Neural cell (in vitro differentiated cells): ENCODE data around the gene CATSPERD. TPM values are rescaled to one million over a fixed set of nuclear protein-coding genes. Genes with fewer than 3 reads are reported as not detected.

Experiments
- H2AFZ ChIP-seq: fragments of 200-600, 300-800 bp; sonication (generic), shearing (Covaris generic); 2 replicates; pipeline ENCODE4 v1.6.0; 2014; ENCODE audit warnings: low read depth, mild to moderate bottlenecking, antibody characterized with exemption, low read length, moderate library complexity
- H3F3A ChIP-seq: fragments of 200-600 bp; shearing (Covaris generic); 2 replicates; pipeline ENCODE4 v1.6.1; 2016; ENCODE audit warnings: mild to moderate bottlenecking, moderate library complexity, mixed read lengths, antibody characterized with exemption, low read length; ENCODE audit not compliant: insufficient read depth, poor library complexity, severe bottlenecking
- H3K27ac ChIP-seq: fragments of 200-600, 300-800 bp; sonication (generic), shearing (Covaris generic); 2 replicates; pipeline ENCODE4 v1.5.1; 2014; ENCODE audit warnings: mild to moderate bottlenecking, low read length, moderate library complexity
- H3K27me3 ChIP-seq: fragments of 300-800, 200-600 bp; sonication (generic), shearing (Covaris generic); 2 replicates; pipeline ENCODE4 v1.6.0; 2014; ENCODE audit warnings: mild to moderate bottlenecking, low read depth, low read length, moderate library complexity; ENCODE audit not compliant: insufficient read depth
- H3K36me3 ChIP-seq: fragments of 300-800, 200-600 bp; sonication (generic), shearing (Covaris generic); 2 replicates; pipeline ENCODE4 v1.5.1; 2014; ENCODE audit warnings: mild to moderate bottlenecking, antibody characterized with exemption, low read length, moderate library complexity; ENCODE audit not compliant: insufficient read depth
- H3K4me2 ChIP-seq: fragments of 300-800, 200-600 bp; sonication (generic), shearing (Covaris generic); 2 replicates; pipeline ENCODE4 v1.6.0; 2014; ENCODE audit warnings: mild to moderate bottlenecking, low read length
- H3K4me3 ChIP-seq: fragments of 300-800, 200-600 bp; sonication (generic), shearing (Covaris generic); 2 replicates; pipeline ENCODE4 v1.5.1; 2014; ENCODE audit warnings: mild to moderate bottlenecking, low read length, moderate library complexity
- H3K79me2 ChIP-seq: fragments of 200-600 bp; shearing (Covaris generic); replicated peaks from 2 replicates; pipeline ENCODE4 v1.6.0; 2014; ENCODE audit warnings: mild to moderate bottlenecking, low read length, moderate library complexity; ENCODE audit not compliant: insufficient read depth
- H3K9ac ChIP-seq: fragments of 300-800, 200-600 bp; sonication (generic), shearing (Covaris generic); 2 replicates; pipeline ENCODE4 v1.6.1; 2016; ENCODE audit warnings: mild to moderate bottlenecking, low read length, mixed read lengths
- H3K9me2 ChIP-seq: fragments of 200-600 bp; shearing (Covaris generic); 2 replicates; pipeline ENCODE4 v1.6.1; 2016; ENCODE audit warnings: mild to moderate bottlenecking, low read length, mixed read lengths; ENCODE audit not compliant: insufficient read depth
- H3K9me3 ChIP-seq: fragments of 200-600, 300-800 bp; sonication (generic), shearing (Covaris generic); 2 replicates; pipeline ENCODE4 v1.6.1; 2016; ENCODE audit warnings: mild to moderate bottlenecking, mixed run types, low read length, moderate library complexity, mixed read lengths
- H4K20me1 ChIP-seq: fragments of 200-600 bp; shearing (Covaris generic); 2 replicates; pipeline ENCODE4 v1.6.1; 2016; ENCODE audit warnings: mild to moderate bottlenecking, mixed run types; ENCODE audit not compliant: insufficient read depth
- EP300 ChIP-seq: fragments of 450-650 bp; conservative IDR thresholded peaks from 2 replicates; pipeline ENCODE4 v1.6.1; 2014; ENCODE audit warnings: antibody characterized with exemption, mild to moderate bottlenecking, moderate library complexity; ENCODE audit not compliant: poor library complexity, severe bottlenecking
- EZH2 ChIP-seq: fragments of 200-600, 300-800 bp; shearing (Covaris generic), sonication (generic); IDR thresholded peaks from 2 replicates; pipeline ENCODE4 v1.6.1; 2014; ENCODE audit warnings: antibody characterized with exemption, low read length, borderline replicate concordance, mild to moderate bottlenecking; ENCODE audit not compliant: insufficient read depth, poor library complexity, severe bottlenecking
- MXI1 ChIP-seq: fragments of 450-650 bp; conservative IDR thresholded peaks from 2 replicates; pipeline ENCODE4 v1.6.1; 2014; ENCODE audit warnings: antibody characterized with exemption, mild to moderate bottlenecking; ENCODE audit not compliant: poor library complexity, severe bottlenecking
- POLR2AphosphoS5 ChIP-seq: IDR thresholded peaks from 2 replicates; pipeline ENCODE4 v1.6.1; 2012
- RAD21 ChIP-seq: fragments of 450-650 bp; conservative IDR thresholded peaks from 2 replicates; pipeline ENCODE4 v1.6.1; 2014; ENCODE audit warnings: antibody characterized with exemption, mild to moderate bottlenecking, moderate library complexity
- REST ChIP-seq: IDR thresholded peaks from 2 replicates; pipeline ENCODE4 v1.6.1; 2012; ENCODE audit warnings: borderline replicate concordance
- SMC3 ChIP-seq: fragments of 450-650 bp; conservative IDR thresholded peaks from 2 replicates; pipeline ENCODE4 v1.6.1; 2014; ENCODE audit warnings: antibody characterized with exemption, mild to moderate bottlenecking, moderate library complexity; ENCODE audit not compliant: poor library complexity
- TAF1 ChIP-seq: IDR thresholded peaks from 2 replicates; pipeline ENCODE4 v1.6.1; 2012; ENCODE audit warnings: low read depth
- polyA plus RNA-seq: library from polyadenylated mRNA; depleted of rRNA; stranded (reverse); fragments of >200 nt; gene quantifications from 2 replicates; pipeline ENCODE4 v1.2.3, GENCODE V29; 2014
- TF ChIP-seq, protein P1 (sequence below): fragments of 450-650 bp; IDR thresholded peaks from 2 replicates; pipeline ENCODE4 v1.5.1; 2014; ENCODE audit warnings: antibody characterized with exemption, mild to moderate bottlenecking, moderate library complexity; ENCODE audit not compliant: poor library complexity, severe bottlenecking

CATSPERD gene
- polyA plus RNA-seq, 1 donor from 2014 or later = not detected

GRCh38 chr19:5694167-5694955 lies 26.1 kb upstream of the CATSPERD start:
- Histone ChIP-seq H3K27me3 (no peaks in the 10 kb centered on the region), H3K9me2 (no peaks in the 10 kb centered on the region), H3K4me2 (no peak overlapping the region), H3K27ac (no peak overlapping the region), H3K36me3 (no peaks in the 10 kb centered on the region), H3K4me3 (no peak overlapping the region), H4K20me1 (peaks cover 11% of the 10 kb centered on the region), H3K9ac (no peak overlapping the region), H2AFZ (no peak overlapping the region), H3K9me3 (no peaks in the 10 kb centered on the region), H3F3A (no peaks in the 10 kb centered on the region), H3K79me2 (peaks cover 15% of the 10 kb centered on the region)
- TF ChIP-seq REST (no peak), EZH2 (no peak), TAF1 (no peak), SMC3 (no peak)
- TF ChIP-seq, protein P1, sequence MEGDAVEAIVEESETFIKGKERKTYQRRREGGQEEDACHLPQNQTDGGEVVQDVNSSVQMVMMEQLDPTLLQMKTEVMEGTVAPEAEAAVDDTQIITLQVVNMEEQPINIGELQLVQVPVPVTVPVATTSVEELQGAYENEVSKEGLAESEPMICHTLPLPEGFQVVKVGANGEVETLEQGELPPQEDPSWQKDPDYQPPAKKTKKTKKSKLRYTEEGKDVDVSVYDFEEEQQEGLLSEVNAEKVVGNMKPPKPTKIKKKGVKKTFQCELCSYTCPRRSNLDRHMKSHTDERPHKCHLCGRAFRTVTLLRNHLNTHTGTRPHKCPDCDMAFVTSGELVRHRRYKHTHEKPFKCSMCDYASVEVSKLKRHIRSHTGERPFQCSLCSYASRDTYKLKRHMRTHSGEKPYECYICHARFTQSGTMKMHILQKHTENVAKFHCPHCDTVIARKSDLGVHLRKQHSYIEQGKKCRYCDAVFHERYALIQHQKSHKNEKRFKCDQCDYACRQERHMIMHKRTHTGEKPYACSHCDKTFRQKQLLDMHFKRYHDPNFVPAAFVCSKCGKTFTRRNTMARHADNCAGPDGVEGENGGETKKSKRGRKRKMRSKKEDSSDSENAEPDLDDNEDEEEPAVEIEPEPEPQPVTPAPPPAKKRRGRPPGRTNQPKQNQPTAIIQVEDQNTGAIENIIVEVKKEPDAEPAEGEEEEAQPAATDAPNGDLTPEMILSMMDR = no peak

- H3K4me2 ChIP-seq = no peak overlapping the region
- peaks cover 11% of the 10 kb centered on the region for H4K20me1 ChIP-seq
- H3K9ac ChIP-seq = no peak overlapping the region
- H3K79me2 ChIP-seq = peaks cover 15% of the 10 kb centered on the region
- H3K4me3 ChIP-seq = no peak overlapping the region
- no peaks in the 10 kb centered on the region for H3K9me2 ChIP-seq
- no peaks in the 10 kb centered on the region for H3F3A ChIP-seq
- no peak for TF ChIP-seq TAF1
- no peak for TF ChIP-seq SMC3
- TF ChIP-seq, protein P1 = no peak
- TF ChIP-seq REST = no peak
- no peak for TF ChIP-seq MXI1
- no peak for TF ChIP-seq POLR2AphosphoS5
- no peak for TF ChIP-seq RAD21
- TF ChIP-seq EZH2 = no peak
- TF ChIP-seq EP300 = no peak
- no peak overlapping the region for H3K27ac ChIP-seq
- no peaks in the 10 kb centered on the region for H3K9me3 ChIP-seq
- no peaks in the 10 kb centered on the region for H3K36me3 ChIP-seq
- H3K27me3 ChIP-seq = no peaks in the 10 kb centered on the region
- H2AFZ ChIP-seq = no peak overlapping the region
Observed at GRCh38 chr19:5694956-5695648, 25.3 kb upstream of the CATSPERD start.
